ENCODE data around the gene TBC1D24. TPM values are rescaled to one million over a fixed set of nuclear protein-coding genes. Genes with fewer than 3 reads are reported as not detected.

Gene TBC1D24
- total and polyA plus RNA-seq, 4 experiments from 2014 or later: 1.3 to 13.7 (median 5.7) TPM

GRCh38 chr16:2469399-2470233 is 5.3 kb upstream of the TBC1D24 start:
- ChIA-PET POLR2A (ENCODE audit: partially characterized antibody) (no interaction called here), CTCF (ENCODE audit: partially characterized antibody) (interaction anchor here (0.9 to 1.0 kb wide), 2 partner anchors 11 to 12 kb away, joined by 3 to 4 read pairs; no protein-coding TSS in a partner anchor)
- H3K27ac Mint-ChIP-seq: no peak overlapping the region
- Histone ChIP-seq H3K4me3 (ENCODE audit: low read length in 2 of 2) (no peak overlapping the region), H3K27me3 (ENCODE audit: insufficient read depth, low read length) (peaks cover 29% of the 10 kb centered on the region), H3K27ac (ENCODE audit: low read depth, low read length) (no peak overlapping the region), H3K4me1 (ENCODE audit: insufficient read depth, low read length) (peaks cover 29% of the 10 kb centered on the region), H3K9me3 (ENCODE audit: control insufficient read depth in 1 of 2, low read length in 2 of 2) (no peaks in the 10 kb centered on the region), H3K36me3 (ENCODE audit: insufficient read depth, low read length) (no peaks in the 10 kb centered on the region)
- DNase-seq: peak in 1 of 5 donors; percentile 22
- peak overlapping the region in 2 of 8 donors; percentile 3 to 70 for H3K4me3 Mint-ChIP-seq
- intact Hi-C loops (cut with micrococcal nuclease): no loop called here
- peaks cover 16 to 18% of the 10 kb centered on the region in 2 donors for H3K27me3 Mint-ChIP-seq
- H3K4me1 Mint-ChIP-seq: peaks cover 0 to 18% (median 4%) of the 10 kb centered on the region in 4 donors
- H3K36me3 Mint-ChIP-seq: no peaks in the 10 kb centered on the region
- no peaks in the 10 kb centered on the region for H3K9me3 Mint-ChIP-seq

DNA sequence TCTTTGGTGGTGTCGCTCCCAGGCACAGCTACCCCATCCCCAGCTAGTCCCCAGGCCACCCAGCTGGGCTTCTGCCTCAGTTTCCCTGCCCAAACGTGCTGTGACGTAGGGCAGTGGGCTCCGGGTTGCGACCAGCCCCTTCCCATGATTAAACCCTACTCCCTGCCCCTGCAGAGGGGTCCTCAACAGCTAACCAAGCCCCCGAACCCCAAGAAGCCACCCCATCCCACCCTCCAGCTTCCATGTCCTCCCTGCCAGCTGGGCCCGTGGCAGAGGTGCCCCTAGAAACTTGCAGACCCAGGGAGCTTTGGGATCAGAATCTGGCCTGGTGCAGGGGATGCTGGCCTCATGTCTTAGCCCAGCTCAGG is 4.7 kb upstream of the TBC1D24 start:
- Histone ChIP-seq H3K4me1 (ENCODE audit: insufficient read depth, low read length) (peaks cover 29% of the 10 kb centered on the region), H3K27ac (ENCODE audit: low read depth, low read length) (no peak overlapping the region), H3K9me3 (ENCODE audit: control insufficient read depth in 1 of 2, low read length in 2 of 2) (no peaks in the 10 kb centered on the region), H3K36me3 (ENCODE audit: insufficient read depth, low read length) (no peaks in the 10 kb centered on the region), H3K27me3 (ENCODE audit: insufficient read depth, low read length) (peaks cover 29% of the 10 kb centered on the region), H3K4me3 (ENCODE audit: low read length in 2 of 2) (no peak overlapping the region)
- no peak for DNase-seq
- peaks cover 16 to 18% of the 10 kb centered on the region in 2 donors for H3K27me3 Mint-ChIP-seq
- peaks cover 0 to 18% (median 4%) of the 10 kb centered on the region in 4 donors for H3K4me1 Mint-ChIP-seq
- CTCF ChIA-PET (ENCODE audit: partially characterized antibody): interaction anchor here (0.9 to 1.0 kb wide), 2 partner anchors 11 kb away, joined by 3 to 4 read pairs; no protein-coding TSS in a partner anchor
- intact Hi-C loops (cut with micrococcal nuclease): no loop called here
- H3K36me3 Mint-ChIP-seq: no peaks in the 10 kb centered on the region
- POLR2A ChIA-PET (ENCODE audit: partially characterized antibody): interaction anchor here (0.9 kb wide), 1 partner anchor 11 kb away, joined by 4 read pairs; the partner anchor contains the start of gene TEDC2
- no peaks in the 10 kb centered on the region for H3K9me3 Mint-ChIP-seq
- peak overlapping the region in 2 of 8 donors; percentile 13 to 70 for H3K4me3 Mint-ChIP-seq
- H3K27ac Mint-ChIP-seq: no peak overlapping the region

GRCh38 chr16:2470603-2471015 is 4.3 kb upstream of the TBC1D24 start:
- POLR2A ChIA-PET (ENCODE audit: partially characterized antibody): interaction anchor here (0.6 to 0.9 kb wide), 2 partner anchors 11 to 24 kb away, joined by 3 to 4 read pairs; partner anchors contain the start of gene TEDC2
- H3K9me3 ChIP-seq (ENCODE audit: control insufficient read depth in 1 of 2, low read length in 2 of 2): no peaks in the 10 kb centered on the region
- Mint-ChIP-seq H3K4me3 (peak overlapping the region in 2 of 8 donors; percentile 13 to 43), H3K27me3 (peaks cover 15 to 18% of the 10 kb centered on the region in 2 donors), H3K9me3 (no peaks in the 10 kb centered on the region), H3K27ac (no peak overlapping the region), H3K4me1 (peaks cover 0 to 18% (median 4%) of the 10 kb centered on the region in 4 donors), H3K36me3 (no peaks in the 10 kb centered on the region)
- peak in 1 of 5 donors; percentile 0 for DNase-seq
- CTCF ChIA-PET (ENCODE audit: partially characterized antibody): interaction anchor here (0.9 kb wide), 1 partner anchor 12 kb away, joined by 4 read pairs; no protein-coding TSS in a partner anchor
- no peak overlapping the region for H3K27ac ChIP-seq (ENCODE audit: low read depth, low read length)
- H3K27me3 ChIP-seq (ENCODE audit: insufficient read depth, low read length): peaks cover 29% of the 10 kb centered on the region
- intact Hi-C loops (cut with micrococcal nuclease): no loop called here
- no peaks in the 10 kb centered on the region for H3K36me3 ChIP-seq (ENCODE audit: insufficient read depth, low read length)
- peaks cover 31% of the 10 kb centered on the region for H3K4me1 ChIP-seq (ENCODE audit: insufficient read depth, low read length)
- no peak overlapping the region for H3K4me3 ChIP-seq (ENCODE audit: low read length in 2 of 2)

GRCh38 chr16:2471016-2471652 is 3.8 kb upstream of the TBC1D24 start, which contains the start of gene NTN3:
Gene NTN3, plus strand, starts transcription at chr16:2471297. Its CDS starts 405 bp downstream, at chr16:2471702.
- Histone ChIP-seq H3K9me3 (ENCODE audit: control insufficient read depth in 1 of 2, low read length in 2 of 2) (no peaks in the 10 kb centered on the region), H3K4me1 (ENCODE audit: insufficient read depth, low read length) (peaks cover 36% of the 10 kb centered on the region), H3K4me3 (ENCODE audit: low read length in 2 of 2) (no peak within 1 kb of the TSS), H3K27me3 (ENCODE audit: insufficient read depth, low read length) (peaks cover 29% of the 10 kb centered on the region), H3K27ac (ENCODE audit: low read depth, low read length) (no peak within 1 kb of the TSS), H3K36me3 (ENCODE audit: insufficient read depth, low read length) (no peaks in the 10 kb centered on the region)
- intact Hi-C loops (cut with micrococcal nuclease): no loop called here
- H3K36me3 Mint-ChIP-seq: no peaks in the 10 kb centered on the region
- peak within 1 kb of the TSS in 2 of 8 donors; percentile 13 to 43 for H3K4me3 Mint-ChIP-seq
- ChIA-PET POLR2A (ENCODE audit: partially characterized antibody) (interaction anchor here (0.6 to 0.9 kb wide), 2 partner anchors 12 to 24 kb away, joined by 3 to 4 read pairs; partner anchors contain the start of gene TEDC2), CTCF (ENCODE audit: partially characterized antibody) (no interaction called here)
- peaks cover 15 to 18% of the 10 kb centered on the region in 2 donors for H3K27me3 Mint-ChIP-seq
- H3K9me3 Mint-ChIP-seq: no peaks in the 10 kb centered on the region
- DNase-seq: peak in 1 of 5 donors; percentile 18
- H3K4me1 Mint-ChIP-seq: peaks cover 3 to 21% (median 7%) of the 10 kb centered on the region in 4 donors
- H3K27ac Mint-ChIP-seq: no peak within 1 kb of the TSS

DNA sequence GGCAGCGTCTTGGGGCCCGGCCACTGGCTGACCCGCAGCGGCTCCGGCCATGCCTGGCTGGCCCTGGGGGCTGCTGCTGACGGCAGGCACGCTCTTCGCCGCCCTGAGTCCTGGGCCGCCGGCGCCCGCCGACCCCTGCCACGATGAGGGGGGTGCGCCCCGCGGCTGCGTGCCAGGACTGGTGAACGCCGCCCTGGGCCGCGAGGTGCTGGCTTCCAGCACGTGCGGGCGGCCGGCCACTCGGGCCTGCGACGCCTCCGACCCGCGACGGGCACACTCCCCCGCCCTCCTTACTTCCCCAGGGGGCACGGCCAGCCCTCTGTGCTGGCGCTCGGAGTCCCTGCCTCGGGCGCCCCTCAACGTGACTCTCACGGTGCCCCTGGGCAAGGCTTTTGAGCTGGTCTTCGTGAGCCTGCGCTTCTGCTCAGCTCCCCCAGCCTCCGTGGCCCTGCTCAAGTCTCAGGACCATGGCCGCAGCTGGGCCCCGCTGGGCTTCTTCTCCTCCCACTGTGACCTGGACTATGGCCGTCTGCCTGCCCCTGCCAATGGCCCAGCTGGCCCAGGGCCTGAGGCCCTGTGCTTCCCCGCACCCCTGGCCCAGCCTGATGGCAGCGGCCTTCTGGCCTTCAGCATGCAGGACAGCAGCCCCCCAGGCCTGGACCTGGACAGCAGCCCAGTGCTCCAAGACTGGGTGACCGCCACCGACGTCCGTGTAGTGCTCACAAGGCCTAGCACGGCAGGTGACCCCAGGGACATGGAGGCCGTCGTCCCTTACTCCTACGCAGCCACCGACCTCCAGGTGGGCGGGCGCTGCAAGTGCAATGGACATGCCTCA is 3.1 kb upstream of the TBC1D24 start:
- intact Hi-C loops (cut with micrococcal nuclease): no loop called here
- ChIA-PET POLR2A (ENCODE audit: partially characterized antibody) (no interaction called here), CTCF (ENCODE audit: partially characterized antibody) (no interaction called here)
- no peak overlapping the region for H3K4me3 Mint-ChIP-seq
- H3K4me1 Mint-ChIP-seq: peaks cover 6 to 28% (median 12%) of the 10 kb centered on the region in 4 donors
- H3K4me1 ChIP-seq (ENCODE audit: insufficient read depth, low read length): peaks cover 42% of the 10 kb centered on the region
- no peaks in the 10 kb centered on the region for H3K9me3 ChIP-seq (ENCODE audit: control insufficient read depth in 1 of 2, low read length in 2 of 2)
- peaks cover 15 to 18% of the 10 kb centered on the region in 2 donors for H3K27me3 Mint-ChIP-seq
- no peaks in the 10 kb centered on the region for H3K9me3 Mint-ChIP-seq
- H3K4me3 ChIP-seq (ENCODE audit: low read length in 2 of 2): no peak overlapping the region
- DNase-seq: peak in 1 of 5 donors; percentile 27
- peaks cover 29% of the 10 kb centered on the region for H3K27me3 ChIP-seq (ENCODE audit: insufficient read depth, low read length)
- H3K27ac ChIP-seq (ENCODE audit: low read depth, low read length): no peak overlapping the region
- H3K36me3 Mint-ChIP-seq: no peaks in the 10 kb centered on the region
- H3K27ac Mint-ChIP-seq: no peak overlapping the region
- H3K36me3 ChIP-seq (ENCODE audit: insufficient read depth, low read length): no peaks in the 10 kb centered on the region

DNA sequence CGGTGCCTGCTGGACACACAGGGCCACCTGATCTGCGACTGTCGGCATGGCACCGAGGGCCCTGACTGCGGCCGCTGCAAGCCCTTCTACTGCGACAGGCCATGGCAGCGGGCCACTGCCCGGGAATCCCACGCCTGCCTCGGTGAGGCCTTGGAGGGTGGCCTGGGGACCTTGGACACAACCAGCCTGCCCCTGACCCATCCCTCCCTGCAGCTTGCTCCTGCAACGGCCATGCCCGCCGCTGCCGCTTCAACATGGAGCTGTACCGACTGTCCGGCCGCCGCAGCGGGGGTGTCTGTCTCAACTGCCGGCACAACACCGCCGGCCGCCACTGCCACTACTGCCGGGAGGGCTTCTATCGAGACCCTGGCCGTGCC is 2.5 kb upstream of the TBC1D24 start:
- Mint-ChIP-seq H3K9me3 (no peaks in the 10 kb centered on the region), H3K27me3 (peaks cover 15 to 18% of the 10 kb centered on the region in 2 donors), H3K4me1 (peaks cover 6 to 31% (median 14%) of the 10 kb centered on the region in 4 donors), H3K27ac (no peak overlapping the region), H3K36me3 (no peaks in the 10 kb centered on the region), H3K4me3 (no peak overlapping the region)
- H3K27me3 ChIP-seq (ENCODE audit: insufficient read depth, low read length): peaks cover 29% of the 10 kb centered on the region
- CTCF ChIA-PET (ENCODE audit: partially characterized antibody): no interaction called here
- H3K27ac ChIP-seq (ENCODE audit: low read depth, low read length): no peak overlapping the region
- peaks cover 42% of the 10 kb centered on the region for H3K4me1 ChIP-seq (ENCODE audit: insufficient read depth, low read length)
- POLR2A ChIA-PET (ENCODE audit: partially characterized antibody): interaction anchor here (0.6 kb wide), 1 partner anchor 751 kb away, joined by 3 read pairs; no protein-coding TSS in a partner anchor
- DNase-seq: no peak
- no peak overlapping the region for H3K4me3 ChIP-seq (ENCODE audit: low read length in 2 of 2)
- H3K9me3 ChIP-seq (ENCODE audit: control insufficient read depth in 1 of 2, low read length in 2 of 2): no peaks in the 10 kb centered on the region
- intact Hi-C loops (cut with micrococcal nuclease): no loop called here
- H3K36me3 ChIP-seq (ENCODE audit: insufficient read depth, low read length): no peaks in the 10 kb centered on the region
